Fibroblast of lung (primary cell): ENCODE results near the gene FOXD1. TPM values are rescaled to one million over a fixed set of nuclear protein-coding genes. Genes with fewer than 3 reads are reported as not detected.
"Not testable (repeated sequence)": the region's sequence is repeated elsewhere in the genome, so short reads cannot be mapped to it uniquely, and the experiment has no call there.

Experiments
- DNase-seq, 2 donors: peaks; one replicate each; pipeline versions ENCODE4 v3.0.0 to v3.0.0-alpha.2; 2010; ENCODE audit warnings: low read depth in 2 of 2
- H2AFZ ChIP-seq: 2 replicates; pipeline ENCODE4 v1.5.1; 2012; ENCODE audit warnings: low read length, control low read depth, inconsistent platforms
- H3K27ac ChIP-seq: 2 replicates; pipeline ENCODE4 v1.5.1; 2011; ENCODE audit warnings: low read length, control low read depth; ENCODE audit not compliant: insufficient read depth
- H3K27me3 ChIP-seq: 2 replicates; pipeline ENCODE4 v1.5.1; 2011; ENCODE audit warnings: mild to moderate bottlenecking, low read length; ENCODE audit not compliant: control insufficient read depth, insufficient read depth
- H3K36me3 ChIP-seq: 2 replicates; pipeline ENCODE4 v1.5.1; 2011; ENCODE audit warnings: low read length; ENCODE audit not compliant: control insufficient read depth, insufficient read depth
- H3K4me1 ChIP-seq: 2 replicates; pipeline ENCODE4 v1.5.1; 2011; ENCODE audit warnings: low read length; ENCODE audit not compliant: control insufficient read depth, insufficient read depth; ENCODE audit errors: extremely low read depth
- H3K4me2 ChIP-seq: 2 replicates; pipeline ENCODE4 v1.5.1; 2011; ENCODE audit warnings: low read length, control low read depth; ENCODE audit not compliant: insufficient read depth; ENCODE audit errors: extremely low read depth
- H3K4me3 ChIP-seq, 4 experiments: fragments of 200-600 bp in 1 of 4; sonication (generic) in 1 of 4; replicated peaks in 1 of 4; 2 replicates each; pipeline ENCODE4 v1.5.1; 2011 to 2016; ENCODE audit warnings: low read length in 4 of 4, low read depth in 3 of 4, mild to moderate bottlenecking in 3 of 4, control low read depth in 2 of 4, inconsistent platforms in 1 of 4, mixed read lengths in 1 of 4; ENCODE audit not compliant: insufficient read depth in 1 of 4; ENCODE audit errors: control extremely low read depth in 1 of 4
- H3K79me2 ChIP-seq: 2 replicates; pipeline ENCODE4 v1.5.1; 2012; ENCODE audit warnings: mild to moderate bottlenecking, low read length, inconsistent platforms; ENCODE audit not compliant: control insufficient read depth, insufficient read depth
- H3K9ac ChIP-seq: 2 replicates; pipeline ENCODE4 v1.5.1; 2011; ENCODE audit warnings: mild to moderate bottlenecking, low read length, control low read depth; ENCODE audit not compliant: insufficient read depth
- H3K9me3 ChIP-seq: 2 replicates; pipeline ENCODE4 v1.5.1; 2012; ENCODE audit warnings: low read depth, low read length; ENCODE audit not compliant: control insufficient read depth, insufficient read depth
- H4K20me1 ChIP-seq: 2 replicates; pipeline ENCODE4 v1.5.1; 2011; ENCODE audit warnings: low read length; ENCODE audit not compliant: control insufficient read depth, insufficient read depth; ENCODE audit errors: extremely low read depth
- EZH2 ChIP-seq: IDR thresholded peaks from 2 replicates; pipeline ENCODE4 v1.5.1; 2012; ENCODE audit warnings: low read length, control low read depth, mild to moderate bottlenecking; ENCODE audit errors: missing control alignments
- polyA plus RNA-seq, 2 donors: library from polyadenylated mRNA; depleted of rRNA in 1 of 2; stranded (reverse) in 1 of 2; unstranded in 1 of 2; fragments of >200 nt; gene quantifications; 2 replicates each; pipeline ENCODE4 v1.2.1, GENCODE V29; 2011 to 2012; ENCODE audit warnings: missing spikeins in 1 of 2
- total RNA-seq: library from RNA; depleted of rRNA; stranded (reverse); fragments of >200 nt; gene quantifications from 2 replicates; pipeline ENCODE4 v1.2.1, GENCODE V29; 2014
- TF ChIP-seq, protein P1 (sequence below), 2 donors: IDR thresholded peaks in 1 of 2; conservative IDR thresholded peaks in 1 of 2; 1 replicate in 1 of 2; 2 replicates in 1 of 2; pipeline ENCODE4 v1.5.1; 2011 to 2012; ENCODE audit warnings: low read length in 2 of 2, control low read depth in 1 of 2, inconsistent platforms in 1 of 2, low read depth in 1 of 2, mild to moderate bottlenecking in 1 of 2

FOXD1 gene
- total and polyA plus RNA-seq, 2 donors (not counting 1 experiment from before 2014, with no cell fraction given) = 1.5 to 8.7 TPM

DNA sequence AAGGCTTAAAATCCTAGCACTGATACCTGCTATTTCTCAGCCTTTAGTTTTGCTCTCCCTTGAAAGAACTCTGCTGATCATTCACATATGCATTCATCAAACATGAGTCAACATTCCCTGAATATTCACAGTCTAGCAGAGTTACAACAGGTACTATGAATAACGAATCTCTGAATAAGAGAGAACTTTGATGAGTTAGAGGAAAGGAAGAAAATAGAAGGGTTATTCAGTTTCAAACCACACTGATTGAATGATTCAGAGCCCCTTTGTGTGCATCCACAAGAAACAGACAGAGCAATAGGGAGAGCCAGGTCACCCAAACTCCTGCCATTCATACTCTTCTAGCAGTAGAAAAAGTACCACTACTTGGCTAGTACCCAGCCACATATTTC, 36.0 kb downstream of the FOXD1 start:
- Histone ChIP-seq H3K4me3 (no peak overlapping the region), H3K9ac (no peak overlapping the region), H3K36me3 (no peaks in the 10 kb centered on the region), H3K9me3 (no peaks in the 10 kb centered on the region), H3K27me3 (no peaks in the 10 kb centered on the region), H2AFZ (no peak overlapping the region), H3K4me1 (peaks cover 2% of the 10 kb centered on the region), H3K27ac (no peak overlapping the region), H3K4me2 (no peak overlapping the region), H4K20me1 (no peaks in the 10 kb centered on the region), H3K79me2 (no peaks in the 10 kb centered on the region)
- no peak for TF ChIP-seq EZH2
- TF ChIP-seq, protein P1, sequence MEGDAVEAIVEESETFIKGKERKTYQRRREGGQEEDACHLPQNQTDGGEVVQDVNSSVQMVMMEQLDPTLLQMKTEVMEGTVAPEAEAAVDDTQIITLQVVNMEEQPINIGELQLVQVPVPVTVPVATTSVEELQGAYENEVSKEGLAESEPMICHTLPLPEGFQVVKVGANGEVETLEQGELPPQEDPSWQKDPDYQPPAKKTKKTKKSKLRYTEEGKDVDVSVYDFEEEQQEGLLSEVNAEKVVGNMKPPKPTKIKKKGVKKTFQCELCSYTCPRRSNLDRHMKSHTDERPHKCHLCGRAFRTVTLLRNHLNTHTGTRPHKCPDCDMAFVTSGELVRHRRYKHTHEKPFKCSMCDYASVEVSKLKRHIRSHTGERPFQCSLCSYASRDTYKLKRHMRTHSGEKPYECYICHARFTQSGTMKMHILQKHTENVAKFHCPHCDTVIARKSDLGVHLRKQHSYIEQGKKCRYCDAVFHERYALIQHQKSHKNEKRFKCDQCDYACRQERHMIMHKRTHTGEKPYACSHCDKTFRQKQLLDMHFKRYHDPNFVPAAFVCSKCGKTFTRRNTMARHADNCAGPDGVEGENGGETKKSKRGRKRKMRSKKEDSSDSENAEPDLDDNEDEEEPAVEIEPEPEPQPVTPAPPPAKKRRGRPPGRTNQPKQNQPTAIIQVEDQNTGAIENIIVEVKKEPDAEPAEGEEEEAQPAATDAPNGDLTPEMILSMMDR (conservative IDR thresholded peaks at IDR 0.05 in 1 of 2, IDR thresholded peaks at IDR 0.05 in 1 of 2; ENCODE audit: low read depth in 1 of 2, low read length in 2 of 2) = no peak
- peak in 1 of 2 donors; percentile 96 for DNase-seq

DNA sequence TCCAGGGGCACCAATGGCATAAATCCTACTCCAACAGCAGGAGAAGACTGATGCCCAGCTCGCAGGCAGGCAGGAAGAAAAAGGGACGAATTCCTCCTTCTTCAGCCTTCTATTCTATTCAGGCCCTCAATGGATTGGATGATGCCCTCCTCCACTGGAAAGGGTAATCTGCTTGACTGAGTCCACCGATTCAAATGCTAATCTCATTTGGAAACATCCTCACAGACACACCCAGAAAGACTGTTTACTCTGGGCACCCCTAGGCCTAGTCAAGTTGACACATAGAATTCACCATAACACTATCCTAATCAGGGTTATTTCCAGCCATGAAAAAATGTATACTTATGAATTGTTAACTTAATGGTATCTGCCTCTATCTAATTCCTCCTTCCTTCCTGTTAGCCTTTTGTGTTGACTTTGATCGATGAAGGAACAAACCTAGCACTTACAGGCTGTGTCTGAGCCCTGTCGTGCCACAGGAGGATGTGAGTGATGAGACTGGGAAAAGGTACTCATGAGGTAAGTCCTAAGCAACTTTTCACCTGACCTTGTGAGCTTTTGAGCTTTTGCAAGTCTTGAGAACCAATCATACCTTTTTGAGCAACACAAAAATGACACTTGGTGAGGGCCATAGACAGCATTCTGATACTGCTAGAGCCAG, 36.5 kb downstream of the FOXD1 start:
- no peaks in the 10 kb centered on the region for H4K20me1 ChIP-seq
- H3K36me3 ChIP-seq = no peaks in the 10 kb centered on the region
- H3K4me2 ChIP-seq = no peak overlapping the region
- H3K9ac ChIP-seq = no peak overlapping the region
- H3K4me1 ChIP-seq = peaks cover 2% of the 10 kb centered on the region
- H3K27me3 ChIP-seq = no peaks in the 10 kb centered on the region
- DNase-seq = peak in 1 of 2 donors; percentile 41
- H3K79me2 ChIP-seq = no peaks in the 10 kb centered on the region
- no peak overlapping the region for H3K27ac ChIP-seq
- no peak overlapping the region for H3K4me3 ChIP-seq
- H2AFZ ChIP-seq = no peak overlapping the region
- TF ChIP-seq, protein P1 (conservative IDR thresholded peaks at IDR 0.05 in 1 of 2, IDR thresholded peaks at IDR 0.05 in 1 of 2; ENCODE audit: low read depth in 1 of 2, low read length in 2 of 2) = no peak
- TF ChIP-seq EZH2 = no peak
- H3K9me3 ChIP-seq = no peaks in the 10 kb centered on the region

DNA sequence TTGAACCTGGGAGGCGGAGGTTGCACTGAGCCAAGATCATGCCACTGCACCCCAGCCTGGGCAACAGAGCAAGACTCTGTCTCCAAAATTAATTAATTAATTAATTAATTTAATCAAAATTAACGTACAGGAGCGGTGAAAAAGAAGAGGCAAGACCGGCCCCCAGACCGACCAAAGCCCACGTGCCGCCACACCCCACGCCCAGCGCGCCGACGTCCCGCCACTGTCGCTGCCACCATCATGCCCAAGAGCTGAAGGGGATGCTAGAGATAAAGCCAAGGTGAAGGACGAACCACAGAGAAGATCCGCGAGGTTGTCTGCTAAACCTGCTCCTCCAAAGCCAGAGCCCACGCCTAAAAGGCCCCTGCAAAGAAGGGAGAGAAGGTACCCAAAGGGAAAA, 38.6 kb downstream of the FOXD1 start:
- not testable (repeated sequence) for H3K27ac ChIP-seq, H3K36me3 ChIP-seq, H3K27me3 ChIP-seq

More for the DNA sequence above, 38.6 kb downstream of the FOXD1 start:
- not testable (repeated sequence) for H2AFZ ChIP-seq, H3K4me2 ChIP-seq, H4K20me1 ChIP-seq, H3K9ac ChIP-seq, DNase-seq, H3K4me3 ChIP-seq, H3K9me3 ChIP-seq, H3K4me1 ChIP-seq, H3K79me2 ChIP-seq
